Panc1 (cell line): ENCODE measurements around the gene ISG15. TPM values are rescaled to one million over a fixed set of nuclear protein-coding genes. Genes with fewer than 3 reads are reported as not detected.

Experiments
- ATAC-seq: fragments of 200-7000 bp; cut with Tn5 transposase; 2 replicates; pipeline ENCODE4 v1.9.1; 2020; ENCODE audit warnings: mild to moderate bottlenecking, moderate library complexity
- BruUV-seq: library from RNA; stranded (reverse); fragments of 400-500 nt; replicated peaks from 2 replicates; lab custom pipeline; 2021; lab: Mats Ljungman, UMichigan
- CTCF ChIA-PET: fragments of 300-600 bp; sonication (Branson Sonifier 250); formaldehyde crosslinking; loops from one replicate; lab custom pipeline; 2022; ENCODE audit warnings: antibody characterized with exemption; lab: Charles Lee
- POLR2A ChIA-PET: fragments of 300-600 bp; sonication (Branson Sonifier 250); formaldehyde crosslinking; loops from one replicate; lab custom pipeline; 2022; ENCODE audit warnings: antibody characterized with exemption; lab: Charles Lee
- DNase-seq: peaks from one replicate; pipeline ENCODE4 v3.0.0-alpha.2; 2010; ENCODE audit warnings: low read depth, low spot score
- H3K27ac ChIP-seq: 2 replicates; pipeline ENCODE4 v1.5.1; 2011; ENCODE audit warnings: mild to moderate bottlenecking, low read length, inconsistent platforms
- H3K27me3 ChIP-seq: fragments of 200-500 bp; sonication (Bioruptor generic); 2 replicates; pipeline ENCODE4 v1.6.0; 2014; ENCODE audit warnings: low read length, inconsistent platforms; ENCODE audit not compliant: control insufficient read depth, insufficient read depth
- H3K36me3 ChIP-seq: fragments of 200-500 bp; sonication (Bioruptor generic); 2 replicates; pipeline ENCODE4 v1.5.1; 2014; ENCODE audit warnings: inconsistent platforms, mild to moderate bottlenecking, low read length, moderate library complexity; ENCODE audit not compliant: control insufficient read depth, insufficient read depth
- H3K4me1 ChIP-seq: 2 replicates; pipeline ENCODE4 v1.5.1; 2011; ENCODE audit warnings: inconsistent platforms, mild to moderate bottlenecking, low read length, moderate library complexity; ENCODE audit not compliant: control insufficient read depth, insufficient read depth
- H3K4me3 ChIP-seq, 2 experiments: 2 replicates each; pipeline ENCODE4 v1.5.1; 2011 to 2012; ENCODE audit warnings: low read depth in 2 of 2, low read length in 2 of 2, mild to moderate bottlenecking in 2 of 2, inconsistent platforms in 1 of 2, moderate library complexity in 1 of 2
- H3K9me3 ChIP-seq: fragments of 200-500 bp; sonication (Bioruptor generic); 2 replicates; pipeline ENCODE4 v1.5.1; 2014; ENCODE audit warnings: low read depth, mild to moderate bottlenecking, inconsistent platforms, low read length, moderate library complexity; ENCODE audit not compliant: control insufficient read depth, insufficient read depth
- POLR2AphosphoS5 ChIP-seq: IDR thresholded peaks from 2 replicates; pipeline ENCODE4 v1.6.1; 2012; ENCODE audit warnings: mild to moderate bottlenecking, low read depth, low read length, moderate library complexity
- SIN3A ChIP-seq: IDR thresholded peaks from 2 replicates; pipeline ENCODE4 v1.6.1; 2012; ENCODE audit warnings: low read depth, mild to moderate bottlenecking, low read length, moderate library complexity, borderline replicate concordance; ENCODE audit not compliant: insufficient read depth
- TCF7L2 ChIP-seq: IDR thresholded peaks from 2 replicates; pipeline ENCODE4 v1.6.1; 2011; ENCODE audit warnings: mild to moderate bottlenecking, low read depth, low read length, inconsistent platforms
- in situ Hi-C: cut with HindIII; loops from 2 replicates; pipeline ENCODE4 v1.10.0; 2016; ENCODE audit warnings: low sequenced_read_pairs, low pct_unique_long_range_greater_than_20kb
- intact Hi-C: fragments of 100-400 bp; cut with micrococcal nuclease; formaldehyde crosslinking; loops from one replicate; pipeline ENCODE4 v1.10.0; 2022; ENCODE audit not compliant: unreplicated experiment
- total RNA-seq: library from RNA; stranded (reverse); gene quantifications from one replicate; pipeline ENCODE4 v1.2.1, GENCODE V29; 2021; ENCODE audit not compliant: unreplicated experiment
- TF ChIP-seq, protein P1 (sequence below), 2 experiments: IDR thresholded peaks; 2 replicates each; pipeline ENCODE4 v1.6.1; 2011 to 2012; ENCODE audit warnings: low read depth in 2 of 2, control low read depth in 1 of 2, low read length in 1 of 2, mild to moderate bottlenecking in 1 of 2, moderate library complexity in 1 of 2; ENCODE audit not compliant: insufficient read depth in 1 of 2
- TF ChIP-seq, protein P2 (sequence below): fragments of 450-650 bp; IDR thresholded peaks from 2 replicates; pipeline ENCODE4 v1.5.1; 2017; ENCODE audit warnings: mild to moderate bottlenecking

The ISG15 gene
- total RNA-seq, 1 experiment from 2014 or later: 102 TPM

DNA sequence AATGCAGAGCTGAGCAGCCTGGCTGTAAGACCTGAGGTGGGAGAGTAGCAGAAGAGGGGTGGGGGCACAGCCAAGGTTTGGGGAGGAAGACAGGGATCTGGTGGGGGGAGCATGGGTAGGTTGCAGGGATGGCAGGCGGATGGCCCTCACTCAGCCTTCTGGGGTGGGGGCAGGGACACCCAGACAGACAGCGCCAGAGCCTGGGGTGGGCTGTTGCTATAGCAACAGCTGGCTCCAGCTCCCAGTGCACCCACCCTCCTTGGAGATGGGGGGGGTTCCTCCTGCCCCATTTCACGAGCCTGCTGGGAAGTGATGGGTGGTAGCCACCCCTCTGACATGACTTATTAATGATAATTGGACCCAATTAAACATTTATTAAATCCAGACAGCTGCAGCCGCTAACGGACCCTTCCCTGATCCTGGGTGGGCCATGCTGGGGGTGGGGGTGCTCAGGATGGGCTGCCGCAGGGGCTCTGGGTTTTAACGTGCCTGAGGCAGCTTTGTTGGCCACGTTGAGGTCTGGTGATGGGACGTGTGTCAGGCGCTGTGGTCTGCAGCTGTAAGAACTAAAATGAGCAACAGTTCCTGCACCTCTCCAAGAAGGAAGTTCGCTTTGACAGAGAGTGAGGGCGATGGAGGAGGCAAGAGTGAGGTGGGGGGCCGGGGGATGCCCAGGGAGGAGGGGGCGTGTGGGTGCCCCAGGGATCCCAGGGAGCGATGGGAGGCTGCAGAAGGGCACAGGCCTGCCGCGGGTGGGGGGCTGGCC, 26.0 kb downstream of the ISG15 start:
- H3K27ac ChIP-seq: no peak overlapping the region
- BruUV-seq: no TSS peak
- no peaks in the 10 kb centered on the region for H3K27me3 ChIP-seq
- H3K4me1 ChIP-seq: peaks cover 8% of the 10 kb centered on the region; the same call in 1 of the 2 replicates
- intact Hi-C loops (no loop called here), in situ Hi-C loops (no loop called here)
- ChIA-PET CTCF (interaction anchor here (0.5 to 0.7 kb wide), 3 partner anchors 23 to 197 kb away, joined by 3 to 4 read pairs (median 3); no protein-coding TSS in a partner anchor), POLR2A (no interaction called here)
- H3K36me3 ChIP-seq: no peaks in the 10 kb centered on the region
- ATAC-seq (no peak), DNase-seq (no peak)
- TF ChIP-seq TCF7L2 (no peak), SIN3A (no peak), POLR2AphosphoS5 (no peak)
- TF ChIP-seq, protein P1, sequence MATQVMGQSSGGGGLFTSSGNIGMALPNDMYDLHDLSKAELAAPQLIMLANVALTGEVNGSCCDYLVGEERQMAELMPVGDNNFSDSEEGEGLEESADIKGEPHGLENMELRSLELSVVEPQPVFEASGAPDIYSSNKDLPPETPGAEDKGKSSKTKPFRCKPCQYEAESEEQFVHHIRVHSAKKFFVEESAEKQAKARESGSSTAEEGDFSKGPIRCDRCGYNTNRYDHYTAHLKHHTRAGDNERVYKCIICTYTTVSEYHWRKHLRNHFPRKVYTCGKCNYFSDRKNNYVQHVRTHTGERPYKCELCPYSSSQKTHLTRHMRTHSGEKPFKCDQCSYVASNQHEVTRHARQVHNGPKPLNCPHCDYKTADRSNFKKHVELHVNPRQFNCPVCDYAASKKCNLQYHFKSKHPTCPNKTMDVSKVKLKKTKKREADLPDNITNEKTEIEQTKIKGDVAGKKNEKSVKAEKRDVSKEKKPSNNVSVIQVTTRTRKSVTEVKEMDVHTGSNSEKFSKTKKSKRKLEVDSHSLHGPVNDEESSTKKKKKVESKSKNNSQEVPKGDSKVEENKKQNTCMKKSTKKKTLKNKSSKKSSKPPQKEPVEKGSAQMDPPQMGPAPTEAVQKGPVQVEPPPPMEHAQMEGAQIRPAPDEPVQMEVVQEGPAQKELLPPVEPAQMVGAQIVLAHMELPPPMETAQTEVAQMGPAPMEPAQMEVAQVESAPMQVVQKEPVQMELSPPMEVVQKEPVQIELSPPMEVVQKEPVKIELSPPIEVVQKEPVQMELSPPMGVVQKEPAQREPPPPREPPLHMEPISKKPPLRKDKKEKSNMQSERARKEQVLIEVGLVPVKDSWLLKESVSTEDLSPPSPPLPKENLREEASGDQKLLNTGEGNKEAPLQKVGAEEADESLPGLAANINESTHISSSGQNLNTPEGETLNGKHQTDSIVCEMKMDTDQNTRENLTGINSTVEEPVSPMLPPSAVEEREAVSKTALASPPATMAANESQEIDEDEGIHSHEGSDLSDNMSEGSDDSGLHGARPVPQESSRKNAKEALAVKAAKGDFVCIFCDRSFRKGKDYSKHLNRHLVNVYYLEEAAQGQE (IDR thresholded peaks at IDR 0.05; ENCODE audit: insufficient read depth in 1 of 2, low read depth in 2 of 2, low read length in 1 of 2): no peak
- TF ChIP-seq, protein P2, sequence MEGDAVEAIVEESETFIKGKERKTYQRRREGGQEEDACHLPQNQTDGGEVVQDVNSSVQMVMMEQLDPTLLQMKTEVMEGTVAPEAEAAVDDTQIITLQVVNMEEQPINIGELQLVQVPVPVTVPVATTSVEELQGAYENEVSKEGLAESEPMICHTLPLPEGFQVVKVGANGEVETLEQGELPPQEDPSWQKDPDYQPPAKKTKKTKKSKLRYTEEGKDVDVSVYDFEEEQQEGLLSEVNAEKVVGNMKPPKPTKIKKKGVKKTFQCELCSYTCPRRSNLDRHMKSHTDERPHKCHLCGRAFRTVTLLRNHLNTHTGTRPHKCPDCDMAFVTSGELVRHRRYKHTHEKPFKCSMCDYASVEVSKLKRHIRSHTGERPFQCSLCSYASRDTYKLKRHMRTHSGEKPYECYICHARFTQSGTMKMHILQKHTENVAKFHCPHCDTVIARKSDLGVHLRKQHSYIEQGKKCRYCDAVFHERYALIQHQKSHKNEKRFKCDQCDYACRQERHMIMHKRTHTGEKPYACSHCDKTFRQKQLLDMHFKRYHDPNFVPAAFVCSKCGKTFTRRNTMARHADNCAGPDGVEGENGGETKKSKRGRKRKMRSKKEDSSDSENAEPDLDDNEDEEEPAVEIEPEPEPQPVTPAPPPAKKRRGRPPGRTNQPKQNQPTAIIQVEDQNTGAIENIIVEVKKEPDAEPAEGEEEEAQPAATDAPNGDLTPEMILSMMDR: no peak
- H3K4me3 ChIP-seq: no peak overlapping the region
- H3K9me3 ChIP-seq: no peaks in the 10 kb centered on the region

- Histone ChIP-seq H3K27ac (no peak overlapping the region), H3K4me3 (peak overlapping the region; percentile 21 to 37), H3K36me3 (no peaks in the 10 kb centered on the region), H3K4me1 (peaks cover 8% of the 10 kb centered on the region; the same call in 1 of the 2 replicates), H3K27me3 (no peaks in the 10 kb centered on the region), H3K9me3 (no peaks in the 10 kb centered on the region)
- TF ChIP-seq POLR2AphosphoS5 (no peak), SIN3A (no peak), TCF7L2 (no peak)
- TF ChIP-seq, protein P1 (IDR thresholded peaks at IDR 0.05; ENCODE audit: insufficient read depth in 1 of 2, low read depth in 2 of 2, low read length in 1 of 2): no peak
- TF ChIP-seq, protein P2: no peak
- BruUV-seq: no TSS peak
- CTCF ChIA-PET: interaction anchor here (0.5 to 0.6 kb wide), 2 partner anchors 39 to 84 kb away, joined by 3 to 7 read pairs; no protein-coding TSS in a partner anchor
- DNase-seq (no peak), ATAC-seq (peak; percentile 87)
- intact Hi-C loops (no loop called here), in situ Hi-C loops (no loop called here)
- POLR2A ChIA-PET: no interaction called here
Measured at GRCh38 chr1:1040004-1040991, 27.0 kb downstream of the ISG15 start.
